Astrocyte (in vitro differentiated cells and primary cell): ENCODE results near the gene CNTNAP2. TPM values are rescaled to one million over a fixed set of nuclear protein-coding genes. Genes with fewer than 3 reads are reported as not detected.

ENCODE experiments used
- DNase-seq: peaks from one replicate; pipeline ENCODE4 v3.0.0-alpha.2; 2010; ENCODE audit warnings: low read depth
- FAIRE-seq: peaks from 2 replicates; lab custom pipeline; 2011; peaks lifted over from hg19 to GRCh38; lab: Jason Lieb, UNC
- H2AFZ ChIP-seq: 2 replicates; pipeline ENCODE4 v1.6.0; 2012; ENCODE audit warnings: low read depth, low read length, inconsistent platforms
- H3K27ac ChIP-seq: 2 replicates; pipeline ENCODE4 v1.5.1; 2011; ENCODE audit warnings: low read depth, low read length, inconsistent platforms
- H3K27me3 ChIP-seq: 2 replicates; pipeline ENCODE4 v1.6.0; 2011; ENCODE audit warnings: low read length, inconsistent platforms; ENCODE audit not compliant: insufficient read depth
- H3K36me3 ChIP-seq: 2 replicates; pipeline ENCODE4 v1.5.1; 2011; ENCODE audit warnings: low read length, inconsistent platforms; ENCODE audit not compliant: insufficient read depth
- H3K4me1 ChIP-seq: 2 replicates; pipeline ENCODE4 v1.5.1; 2011; ENCODE audit warnings: low read length, inconsistent platforms; ENCODE audit not compliant: insufficient read depth
- H3K4me2 ChIP-seq: 2 replicates; pipeline ENCODE4 v1.6.0; 2012; ENCODE audit warnings: low read length, inconsistent platforms
- H3K4me3 ChIP-seq: 2 replicates; pipeline ENCODE4 v1.5.1; 2011; ENCODE audit warnings: low read depth, mild to moderate bottlenecking, low read length, inconsistent platforms; ENCODE audit not compliant: insufficient read depth
- H3K79me2 ChIP-seq: 2 replicates; pipeline ENCODE4 v1.6.0; 2012; ENCODE audit warnings: mild to moderate bottlenecking, low read length, inconsistent platforms; ENCODE audit not compliant: insufficient read depth
- H3K9ac ChIP-seq: 2 replicates; pipeline ENCODE4 v1.6.0; 2012; ENCODE audit warnings: mild to moderate bottlenecking, low read length, inconsistent platforms
- H3K9me3 ChIP-seq: 2 replicates; pipeline ENCODE4 v1.5.1; 2012; ENCODE audit warnings: low read depth, mild to moderate bottlenecking, low read length, inconsistent platforms; ENCODE audit not compliant: insufficient read depth
- H4K20me1 ChIP-seq: 2 replicates; pipeline ENCODE4 v1.6.0; 2012; ENCODE audit warnings: low read length, inconsistent platforms; ENCODE audit not compliant: insufficient read depth
- H3K27ac Mint-ChIP-seq: one replicate; pipeline ENCODE4 v1.8.0; 2021; ENCODE audit warnings: mild to moderate bottlenecking, mixed read lengths; ENCODE audit not compliant: unreplicated experiment
- H3K27me3 Mint-ChIP-seq: one replicate; pipeline ENCODE4 v1.8.0; 2021; ENCODE audit warnings: low read depth, mixed read lengths; ENCODE audit not compliant: unreplicated experiment
- H3K36me3 Mint-ChIP-seq: one replicate; pipeline ENCODE4 v1.8.0; 2021; ENCODE audit warnings: low read depth, mixed read lengths; ENCODE audit not compliant: unreplicated experiment
- H3K4me1 Mint-ChIP-seq: one replicate; pipeline ENCODE4 v1.8.0; 2021; ENCODE audit warnings: low read depth, mixed read lengths; ENCODE audit not compliant: unreplicated experiment
- H3K4me3 Mint-ChIP-seq: one replicate; pipeline ENCODE4 v1.8.0; 2021; ENCODE audit warnings: mild to moderate bottlenecking, moderate library complexity, mixed read lengths; ENCODE audit not compliant: unreplicated experiment
- H3K9me3 Mint-ChIP-seq: one replicate; pipeline ENCODE4 v1.8.0; 2021; ENCODE audit warnings: mild to moderate bottlenecking, mixed read lengths; ENCODE audit not compliant: unreplicated experiment
- CTCF ChIP-seq: IDR thresholded peaks from 2 replicates; pipeline ENCODE4 v1.5.1; 2011; ENCODE audit warnings: low read depth, mild to moderate bottlenecking, inconsistent platforms, low read length, moderate library complexity; ENCODE audit not compliant: insufficient read depth
- EZH2 ChIP-seq: IDR thresholded peaks from 2 replicates; pipeline ENCODE4 v1.6.1; 2012; ENCODE audit warnings: mild to moderate bottlenecking, low read length, inconsistent platforms; ENCODE audit not compliant: insufficient read depth
- total RNA-seq: library from RNA; stranded (reverse); gene quantifications from 2 replicates; pipeline ENCODE4 v1.2.1, GENCODE V29; 2021

The CNTNAP2 gene
- total RNA-seq, 1 donor from 2014 or later: 20.0 TPM

DNA sequence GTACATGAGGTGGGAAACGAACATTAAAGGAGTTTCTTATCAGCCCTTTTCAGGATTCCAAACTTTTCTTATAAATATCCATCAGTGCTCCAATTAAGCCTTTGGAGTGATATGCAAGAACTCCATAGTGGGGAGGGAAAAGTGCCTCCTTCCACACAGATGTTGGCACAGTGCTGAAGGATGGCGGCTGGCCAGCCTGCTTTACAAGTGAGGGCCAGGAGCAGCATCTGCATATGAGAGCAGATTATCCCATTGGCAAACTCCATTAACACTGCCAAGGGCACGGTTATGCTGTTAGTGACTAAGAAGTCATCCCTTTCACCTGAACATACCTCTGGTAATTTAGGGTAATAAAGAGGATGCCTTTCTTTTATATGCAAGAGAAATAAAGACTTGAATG, 543.1 kb downstream of the CNTNAP2 start:
- no peaks in the 10 kb centered on the region for H4K20me1 ChIP-seq
- H3K36me3 ChIP-seq: no peaks in the 10 kb centered on the region
- Mint-ChIP-seq H3K4me3 (no peak overlapping the region), H3K4me1 (peaks cover 3% of the 10 kb centered on the region), H3K27me3 (no peaks in the 10 kb centered on the region), H3K9me3 (no peaks in the 10 kb centered on the region), H3K36me3 (no peaks in the 10 kb centered on the region), H3K27ac (no peak overlapping the region)
- no peaks in the 10 kb centered on the region for H3K9me3 ChIP-seq
- H2AFZ ChIP-seq: no peak overlapping the region
- H3K79me2 ChIP-seq: no peaks in the 10 kb centered on the region
- no peaks in the 10 kb centered on the region for H3K4me1 ChIP-seq
- FAIRE-seq (no peak), DNase-seq (no peak)
- H3K4me3 ChIP-seq: no peak overlapping the region
- no peaks in the 10 kb centered on the region for H3K27me3 ChIP-seq
- TF ChIP-seq CTCF (no peak), EZH2 (no peak)
- H3K4me2 ChIP-seq: no peak overlapping the region
- H3K9ac ChIP-seq: no peak overlapping the region
- no peak overlapping the region for H3K27ac ChIP-seq

- Histone ChIP-seq H3K9me3 (no peaks in the 10 kb centered on the region), H3K79me2 (no peaks in the 10 kb centered on the region), H3K27me3 (no peaks in the 10 kb centered on the region), H3K36me3 (no peaks in the 10 kb centered on the region), H3K9ac (no peak overlapping the region), H3K4me2 (no peak overlapping the region), H2AFZ (no peak overlapping the region), H4K20me1 (no peaks in the 10 kb centered on the region), H3K4me1 (no peaks in the 10 kb centered on the region), H3K27ac (no peak overlapping the region), H3K4me3 (no peak overlapping the region)
- H3K27me3 Mint-ChIP-seq: no peaks in the 10 kb centered on the region
- no peak for DNase-seq
- FAIRE-seq: no peak
- H3K4me1 Mint-ChIP-seq: peaks cover 3% of the 10 kb centered on the region
- H3K9me3 Mint-ChIP-seq: no peaks in the 10 kb centered on the region
- no peaks in the 10 kb centered on the region for H3K36me3 Mint-ChIP-seq
- H3K27ac Mint-ChIP-seq: no peak overlapping the region
- no peak for TF ChIP-seq CTCF
- TF ChIP-seq EZH2: no peak
- no peak overlapping the region for H3K4me3 Mint-ChIP-seq
Measured at GRCh38 chr7:146660839-146661238, 544.2 kb downstream of the CNTNAP2 start.

DNA sequence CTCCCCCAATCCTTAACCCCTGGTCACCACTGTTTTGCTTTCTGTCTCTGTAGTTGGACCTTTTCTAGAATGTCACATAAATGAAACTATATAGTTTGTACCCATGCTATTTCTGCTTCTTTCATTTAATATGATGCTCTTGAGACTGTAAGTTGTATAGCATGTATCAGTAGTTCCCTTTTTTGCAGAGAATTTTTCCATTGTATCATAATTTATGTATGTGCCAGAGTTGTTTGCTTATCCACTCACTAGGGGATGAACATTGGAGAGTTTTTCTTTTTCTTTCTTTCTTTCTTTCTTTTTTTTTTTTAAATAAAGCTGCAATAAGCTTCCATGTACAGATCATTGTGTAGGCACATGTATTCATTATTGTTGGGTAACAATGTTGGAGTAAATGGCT, 544.8 kb downstream of the CNTNAP2 start:
- Mint-ChIP-seq H3K4me3 (no peak overlapping the region), H3K27me3 (no peaks in the 10 kb centered on the region), H3K4me1 (no peaks in the 10 kb centered on the region), H3K9me3 (no peaks in the 10 kb centered on the region), H3K27ac (no peak overlapping the region), H3K36me3 (no peaks in the 10 kb centered on the region)
- no peak overlapping the region for H2AFZ ChIP-seq
- H3K4me3 ChIP-seq: no peak overlapping the region
- no peak overlapping the region for H3K4me2 ChIP-seq
- no peak overlapping the region for H3K9ac ChIP-seq
- H3K27me3 ChIP-seq: no peaks in the 10 kb centered on the region
- H3K79me2 ChIP-seq: no peaks in the 10 kb centered on the region
- no peaks in the 10 kb centered on the region for H3K36me3 ChIP-seq
- FAIRE-seq (no peak), DNase-seq (no peak)
- H3K4me1 ChIP-seq: no peaks in the 10 kb centered on the region
- H3K27ac ChIP-seq: no peak overlapping the region
- H3K9me3 ChIP-seq: no peaks in the 10 kb centered on the region
- H4K20me1 ChIP-seq: no peaks in the 10 kb centered on the region
- TF ChIP-seq EZH2: no peak
- TF ChIP-seq CTCF: no peak
